Mucosa of rectum (tissue), 2 donors: ENCODE measurements around the gene FPGT.

ENCODE experiments used
- H3K27ac ChIP-seq, 2 donors: one replicate each; pipeline ENCODE4 v1.7.0; 2013; ENCODE audit warnings: inconsistent platforms in 2 of 2, low read depth in 2 of 2, low read length in 2 of 2
- H3K27me3 ChIP-seq, 2 donors: one replicate each; pipeline ENCODE4 v1.7.0; 2013; ENCODE audit warnings: low read length in 2 of 2; ENCODE audit not compliant: control insufficient read depth in 2 of 2, insufficient read depth in 2 of 2
- H3K36me3 ChIP-seq, 2 donors: one replicate each; pipeline ENCODE4 v1.7.0; 2013; ENCODE audit warnings: low read length in 2 of 2; ENCODE audit not compliant: control insufficient read depth in 2 of 2, insufficient read depth in 2 of 2
- H3K4me1 ChIP-seq, 2 donors: one replicate each; pipeline ENCODE4 v1.7.0; 2013; ENCODE audit warnings: low read length in 2 of 2, mild to moderate bottlenecking in 1 of 2; ENCODE audit not compliant: control insufficient read depth in 2 of 2, insufficient read depth in 2 of 2
- H3K4me3 ChIP-seq, 2 donors: one replicate each; pipeline ENCODE4 v1.7.0; 2013; ENCODE audit warnings: low read length in 2 of 2
- H3K9ac ChIP-seq, 2 donors: one replicate each; pipeline ENCODE4 v1.7.0; 2013; ENCODE audit warnings: low read length in 2 of 2, low read depth in 1 of 2, mild to moderate bottlenecking in 1 of 2
- H3K9me3 ChIP-seq, 2 donors: one replicate each; pipeline ENCODE4 v1.7.0; 2013; ENCODE audit warnings: low read length in 2 of 2; ENCODE audit not compliant: control insufficient read depth in 2 of 2
- donor health status: healthy.
- donor health status: Normal muscosa, but diverticular disease.

Gene FPGT

DNA sequence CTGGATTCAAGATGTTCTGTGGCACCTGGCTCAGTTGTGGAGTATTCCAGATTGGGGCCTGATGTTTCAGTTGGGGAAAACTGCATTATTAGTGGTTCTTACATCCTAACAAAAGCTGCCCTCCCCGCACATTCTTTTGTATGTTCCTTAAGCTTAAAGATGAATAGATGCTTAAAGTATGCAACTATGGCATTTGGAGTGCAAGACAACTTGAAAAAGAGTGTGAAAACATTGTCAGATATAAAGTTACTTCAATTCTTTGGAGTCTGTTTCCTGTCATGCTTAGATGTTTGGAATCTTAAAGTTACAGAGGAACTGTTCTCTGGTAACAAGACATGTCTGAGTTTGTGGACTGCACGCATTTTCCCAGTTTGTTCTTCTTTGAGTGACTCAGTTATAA lies 7.2 kb downstream of the FPGT start:
- H3K9me3 ChIP-seq = no peaks in the 10 kb centered on the region
- no peaks in the 10 kb centered on the region for H3K27me3 ChIP-seq
- no peaks in the 10 kb centered on the region for H3K4me1 ChIP-seq
- H3K36me3 ChIP-seq = peaks cover 13 to 19% of the 10 kb centered on the region in 2 donors
- no peak overlapping the region for H3K4me3 ChIP-seq
- H3K27ac ChIP-seq = no peak overlapping the region
- H3K9ac ChIP-seq = no peak overlapping the region

DNA sequence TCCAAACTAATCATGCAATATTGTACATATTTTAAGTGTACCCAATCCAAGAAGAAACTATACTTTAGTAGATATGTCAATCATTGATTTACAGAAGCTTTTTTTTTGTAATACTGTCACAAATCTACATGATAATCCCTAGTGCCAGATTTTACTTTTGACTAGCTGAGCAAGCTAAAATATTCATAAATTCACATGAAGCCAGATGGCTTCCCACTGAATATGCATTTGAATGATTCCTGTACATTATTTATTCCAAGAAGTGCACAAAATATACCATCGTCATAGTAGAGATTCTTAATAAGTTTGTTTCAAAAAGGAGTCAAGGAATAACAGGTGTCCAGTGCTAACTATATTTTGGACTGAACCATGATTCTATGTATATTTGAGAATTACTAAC lies 17.2 kb downstream of the FPGT start:
- Histone ChIP-seq H3K9ac (no peak overlapping the region), H3K27ac (no peak overlapping the region), H3K36me3 (no peaks in the 10 kb centered on the region), H3K27me3 (no peaks in the 10 kb centered on the region), H3K9me3 (no peaks in the 10 kb centered on the region), H3K4me1 (no peaks in the 10 kb centered on the region), H3K4me3 (no peak overlapping the region)

DNA sequence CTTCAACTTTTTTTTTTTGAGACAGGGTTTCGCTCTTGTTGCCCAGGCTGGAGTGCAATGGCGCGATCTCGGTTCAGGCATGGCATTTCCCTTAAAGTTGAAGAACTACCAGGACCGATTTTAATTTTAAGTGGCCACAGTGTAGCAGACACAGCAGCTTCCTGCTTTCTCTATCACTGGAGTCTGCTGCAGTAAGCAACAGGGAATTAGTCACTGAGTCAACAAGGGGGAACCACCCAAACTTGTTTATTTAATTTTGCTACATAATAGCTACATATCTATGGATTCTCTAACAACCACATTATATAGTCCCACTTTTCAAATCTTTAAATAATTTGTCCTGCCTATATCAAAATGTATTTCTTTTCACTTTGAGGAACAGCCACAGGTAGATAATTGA lies 24.7 kb downstream of the FPGT start:
- Histone ChIP-seq H3K36me3 (no peaks in the 10 kb centered on the region), H3K27me3 (no peaks in the 10 kb centered on the region), H3K4me3 (no peak overlapping the region), H3K4me1 (no peaks in the 10 kb centered on the region), H3K27ac (no peak overlapping the region), H3K9me3 (peaks cover 0 to 6% of the 10 kb centered on the region in 2 donors), H3K9ac (no peak overlapping the region)

DNA sequence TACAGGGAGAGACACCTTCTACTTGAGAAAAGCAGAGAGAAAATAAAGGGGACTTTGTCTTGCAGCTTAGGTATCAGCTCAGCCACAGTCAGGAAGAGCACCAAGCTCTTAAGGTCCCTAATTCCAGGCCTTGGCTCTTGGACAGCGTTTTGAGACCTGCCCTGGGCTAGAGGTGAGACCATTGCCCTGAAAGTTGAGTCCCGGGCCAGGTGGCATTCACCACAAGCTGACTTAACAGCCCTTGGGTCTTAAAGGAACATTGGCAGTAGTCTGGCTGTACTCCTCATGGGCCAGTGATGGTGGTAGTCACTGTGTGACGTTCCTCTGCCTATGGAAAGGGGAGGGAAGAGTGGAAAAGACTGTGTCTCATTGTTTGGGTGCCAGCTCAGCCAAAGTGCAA lies 25.4 kb downstream of the FPGT start:
- no peak overlapping the region for H3K9ac ChIP-seq
- H3K9me3 ChIP-seq = peaks cover 0 to 6% of the 10 kb centered on the region in 2 donors
- H3K4me3 ChIP-seq = no peak overlapping the region
- H3K4me1 ChIP-seq = no peaks in the 10 kb centered on the region
- H3K36me3 ChIP-seq = no peaks in the 10 kb centered on the region
- H3K27me3 ChIP-seq = no peaks in the 10 kb centered on the region
- no peak overlapping the region for H3K27ac ChIP-seq

DNA sequence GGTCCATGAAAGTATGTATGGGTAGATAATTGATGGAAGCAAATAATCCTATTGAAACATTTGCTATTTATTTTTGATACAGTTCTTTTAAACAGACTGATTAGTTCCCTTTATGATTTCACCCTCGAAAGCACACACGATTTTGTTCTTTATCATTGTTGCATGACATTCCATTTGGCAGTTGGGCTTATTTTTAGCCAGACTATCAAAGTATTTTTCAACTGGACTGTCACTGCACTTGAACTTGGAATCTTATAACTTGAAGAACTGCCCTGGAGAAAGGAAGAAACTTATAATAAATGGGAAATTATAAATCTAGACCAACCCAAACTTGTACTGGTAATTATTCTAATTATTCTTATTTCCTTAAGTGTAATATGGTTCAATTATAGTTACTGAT lies 37.1 kb downstream of the FPGT start, which contains the start of gene TNNI3K:
Gene TNNI3K (plus strand): TSS at position 235 of the 400 bp plus-strand sequence. CDS start 65 bp downstream, at position 300.
- no peak within 1 kb of the TSS for H3K4me3 ChIP-seq
- no peak within 1 kb of the TSS for H3K27ac ChIP-seq
- no peaks in the 10 kb centered on the region for H3K9me3 ChIP-seq
- H3K9ac ChIP-seq = no peak within 1 kb of the TSS
- no peaks in the 10 kb centered on the region for H3K27me3 ChIP-seq
- no peaks in the 10 kb centered on the region for H3K4me1 ChIP-seq
- no peaks in the 10 kb centered on the region for H3K36me3 ChIP-seq

DNA sequence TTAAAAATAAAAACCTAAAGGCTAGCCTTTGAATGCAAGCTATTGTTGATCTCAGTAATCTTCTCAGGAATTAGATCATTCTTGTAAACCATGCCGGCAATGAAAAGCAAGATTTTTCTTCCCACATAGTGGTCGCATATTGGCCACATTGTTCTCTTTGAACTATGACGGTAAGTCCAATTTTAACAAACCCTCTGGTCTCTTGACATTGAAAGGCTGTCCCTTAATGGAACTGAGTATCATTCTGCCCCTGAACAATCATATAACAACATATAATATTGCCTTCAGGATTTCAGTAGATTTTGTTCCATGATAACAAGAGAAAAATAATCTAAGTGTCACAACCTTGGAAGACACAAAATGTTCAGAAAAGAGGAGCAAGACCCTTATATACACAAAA lies 38.4 kb downstream of the FPGT start:
- Histone ChIP-seq H3K4me1 (no peaks in the 10 kb centered on the region), H3K27ac (no peak overlapping the region), H3K4me3 (no peak overlapping the region), H3K9me3 (no peaks in the 10 kb centered on the region), H3K36me3 (no peaks in the 10 kb centered on the region), H3K27me3 (no peaks in the 10 kb centered on the region), H3K9ac (no peak overlapping the region)

DNA sequence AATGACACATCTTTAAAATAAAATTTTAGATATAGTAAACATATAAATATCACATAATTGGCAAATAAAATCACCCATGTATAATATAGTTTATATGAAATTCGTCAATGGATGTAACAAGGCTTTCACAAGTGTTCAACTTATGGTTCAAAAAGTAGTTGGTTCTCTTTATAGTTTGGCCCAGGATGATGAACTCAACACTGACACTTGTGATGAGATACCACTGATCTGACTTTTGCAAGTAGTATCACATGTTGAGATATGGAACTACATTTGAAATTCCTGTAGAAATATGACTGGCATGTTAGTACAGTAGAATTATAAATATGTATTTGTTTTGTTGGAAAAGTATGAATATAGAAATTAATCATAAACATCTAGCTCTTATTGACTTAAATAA lies 39.0 kb downstream of the FPGT start:
- no peaks in the 10 kb centered on the region for H3K27me3 ChIP-seq
- H3K36me3 ChIP-seq = no peaks in the 10 kb centered on the region
- H3K9ac ChIP-seq = no peak overlapping the region
- no peaks in the 10 kb centered on the region for H3K9me3 ChIP-seq
- H3K4me1 ChIP-seq = no peaks in the 10 kb centered on the region
- H3K4me3 ChIP-seq = no peak overlapping the region
- H3K27ac ChIP-seq = no peak overlapping the region

DNA sequence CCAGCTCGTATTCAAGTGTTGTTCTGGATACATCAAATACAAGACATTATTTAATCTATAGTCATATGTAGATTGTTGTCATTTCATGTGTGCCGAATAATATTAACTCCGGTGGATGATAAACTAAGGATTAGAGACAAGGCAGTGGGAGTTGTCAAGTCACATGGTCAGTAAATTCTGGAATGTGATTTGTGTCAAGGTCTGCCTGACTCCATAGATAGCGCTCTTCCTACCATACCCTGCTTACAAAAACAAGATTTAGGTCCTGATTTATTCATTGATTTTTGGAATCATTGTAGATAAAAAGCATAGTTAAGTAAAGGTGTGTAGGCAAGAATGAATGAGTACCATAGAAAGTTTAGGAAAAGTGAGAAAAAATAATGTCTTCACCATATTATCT lies 39.7 kb downstream of the FPGT start:
- no peaks in the 10 kb centered on the region for H3K4me1 ChIP-seq
- no peak overlapping the region for H3K9ac ChIP-seq
- H3K27ac ChIP-seq = no peak overlapping the region
- H3K36me3 ChIP-seq = no peaks in the 10 kb centered on the region
- no peaks in the 10 kb centered on the region for H3K9me3 ChIP-seq
- no peak overlapping the region for H3K4me3 ChIP-seq
- H3K27me3 ChIP-seq = no peaks in the 10 kb centered on the region

DNA sequence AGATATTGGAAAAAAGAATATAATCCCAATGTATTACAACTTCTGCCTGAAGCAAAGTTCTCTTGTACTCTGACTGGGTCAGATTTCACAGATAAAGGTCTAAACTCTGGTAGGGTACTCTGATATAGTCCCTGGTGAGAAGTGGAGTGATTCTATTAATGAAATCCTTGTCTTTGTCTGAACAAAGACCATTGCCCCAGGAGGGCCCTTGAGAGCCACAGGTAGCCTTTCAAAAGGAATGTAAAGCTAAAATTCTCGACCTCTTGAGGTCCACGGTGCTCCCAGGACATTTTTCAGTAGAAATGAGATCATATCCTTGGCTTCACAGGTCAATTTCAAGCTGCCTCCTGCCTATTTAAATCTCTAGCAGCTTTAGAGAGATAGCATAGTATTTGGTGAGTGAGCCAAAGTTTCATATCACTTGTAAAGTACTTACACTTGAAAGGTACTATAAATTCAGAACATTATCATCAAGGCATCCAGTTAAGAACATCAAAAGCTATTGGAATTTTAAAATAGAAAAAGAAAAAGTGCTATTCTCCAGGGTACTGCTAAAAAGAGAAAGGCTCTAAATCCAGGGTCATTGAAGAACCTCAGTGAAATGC lies 47.2 kb downstream of the FPGT start:
- no peak overlapping the region for H3K27ac ChIP-seq
- no peaks in the 10 kb centered on the region for H3K27me3 ChIP-seq
- H3K4me1 ChIP-seq = no peaks in the 10 kb centered on the region
- H3K9ac ChIP-seq = no peak overlapping the region
- H3K4me3 ChIP-seq = no peak overlapping the region
- H3K36me3 ChIP-seq = no peaks in the 10 kb centered on the region
- no peaks in the 10 kb centered on the region for H3K9me3 ChIP-seq

DNA sequence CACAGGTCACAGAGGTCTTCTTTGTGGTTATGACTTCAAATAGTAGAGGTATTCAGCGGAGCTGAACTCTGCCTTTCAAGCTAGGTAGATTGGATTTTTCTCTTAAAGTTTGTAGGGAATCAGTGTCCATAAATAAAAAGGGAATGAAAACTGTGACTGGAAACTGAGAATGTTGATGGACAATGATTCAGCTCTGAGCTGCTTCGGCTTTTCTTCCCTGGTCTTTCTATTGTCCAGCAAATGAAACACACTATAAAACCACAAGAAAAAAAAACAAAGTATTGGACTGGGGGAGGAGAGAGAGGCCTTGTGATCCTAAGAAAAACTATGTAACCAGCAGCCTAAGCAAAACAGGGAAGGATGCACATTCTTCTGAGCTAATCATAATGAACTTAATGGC lies 48.3 kb downstream of the FPGT start:
- Histone ChIP-seq H3K9me3 (no peaks in the 10 kb centered on the region), H3K4me3 (no peak overlapping the region), H3K27ac (no peak overlapping the region), H3K4me1 (no peaks in the 10 kb centered on the region), H3K27me3 (no peaks in the 10 kb centered on the region), H3K9ac (no peak overlapping the region), H3K36me3 (no peaks in the 10 kb centered on the region)
